ENCODE results near the gene RBM33. TPM values are rescaled to one million over a fixed set of nuclear protein-coding genes. Genes with fewer than 3 reads are reported as not detected.

RBM33 gene
- total RNA-seq, 2 experiments from 2014 or later: 73.7 to 84.8 TPM

GRCh38 chr7:155791214-155791737 is 146.8 kb downstream of the RBM33 start:
- DNase-seq (no peak), ATAC-seq (no peak)
- Mint-ChIP-seq H3K4me1 (ENCODE audit: low read depth) (peaks cover 3% of the 10 kb centered on the region), H3K36me3 (ENCODE audit: low read depth) (peaks cover 2% of the 10 kb centered on the region), H3K27ac (no peak overlapping the region), H3K4me3 (no peak overlapping the region), H3K27me3 (peaks cover 9% of the 10 kb centered on the region), H3K9me3 (no peaks in the 10 kb centered on the region)
- ChIA-PET CTCF (no interaction called here), POLR2A (no interaction called here)
- no peak for TF ChIP-seq CTCF (IDR thresholded peaks at IDR 0.05)
- intact Hi-C loops (cut with micrococcal nuclease): no loop called here

GRCh38 chr7:155791836-155792235 is 147.4 kb downstream of the RBM33 start:
- no peak for ATAC-seq
- H3K4me1 Mint-ChIP-seq (ENCODE audit: low read depth): peaks cover 3% of the 10 kb centered on the region
- DNase-seq: no peak
- peaks cover 8% of the 10 kb centered on the region for H3K27me3 Mint-ChIP-seq
- H3K9me3 Mint-ChIP-seq: no peaks in the 10 kb centered on the region
- H3K4me3 Mint-ChIP-seq: no peak overlapping the region
- ChIA-PET CTCF (no interaction called here), POLR2A (no interaction called here)
- no peak for TF ChIP-seq CTCF (IDR thresholded peaks at IDR 0.05)
- no peak overlapping the region for H3K27ac Mint-ChIP-seq
- H3K36me3 Mint-ChIP-seq (ENCODE audit: low read depth): peaks cover 2% of the 10 kb centered on the region
- intact Hi-C loops (cut with micrococcal nuclease): no loop called here

GRCh38 chr7:155792315-155792960 is 148.0 kb downstream of the RBM33 start:
- Mint-ChIP-seq H3K36me3 (ENCODE audit: low read depth) (peaks cover 2% of the 10 kb centered on the region), H3K4me3 (no peak overlapping the region), H3K27ac (no peak overlapping the region), H3K27me3 (peaks cover 8% of the 10 kb centered on the region), H3K4me1 (ENCODE audit: low read depth) (peaks cover 3% of the 10 kb centered on the region), H3K9me3 (no peaks in the 10 kb centered on the region)
- CTCF ChIA-PET: no interaction called here
- intact Hi-C loops (cut with micrococcal nuclease): no loop called here
- no peak for TF ChIP-seq CTCF (IDR thresholded peaks at IDR 0.05)
- DNase-seq: no peak
- POLR2A ChIA-PET: no interaction called here
- no peak for ATAC-seq

GRCh38 chr7:155792999-155793560 is 148.6 kb downstream of the RBM33 start:
- H3K4me1 Mint-ChIP-seq (ENCODE audit: low read depth): no peaks in the 10 kb centered on the region
- intact Hi-C loops (cut with micrococcal nuclease): no loop called here
- ATAC-seq (no peak), DNase-seq (no peak)
- H3K36me3 Mint-ChIP-seq (ENCODE audit: low read depth): no peaks in the 10 kb centered on the region
- H3K4me3 Mint-ChIP-seq: no peak overlapping the region
- POLR2A ChIA-PET: no interaction called here
- peaks cover 3% of the 10 kb centered on the region for H3K27me3 Mint-ChIP-seq
- H3K9me3 Mint-ChIP-seq: no peaks in the 10 kb centered on the region
- no peak overlapping the region for H3K27ac Mint-ChIP-seq
- TF ChIP-seq CTCF (IDR thresholded peaks at IDR 0.05): no peak
- CTCF ChIA-PET: no interaction called here

- no peak for ATAC-seq
- intact Hi-C loops (cut with micrococcal nuclease): no loop called here
Measured at GRCh38 chr7:155793720-155794119, 149.3 kb downstream of the RBM33 start.

More at GRCh38 chr7:155793720-155794119, 149.3 kb downstream of the RBM33 start:
- TF ChIP-seq CTCF (IDR thresholded peaks at IDR 0.05): no peak
- H3K27me3 Mint-ChIP-seq: peaks cover 9% of the 10 kb centered on the region
- no peak for DNase-seq
- POLR2A ChIA-PET: no interaction called here
- H3K36me3 Mint-ChIP-seq (ENCODE audit: low read depth): no peaks in the 10 kb centered on the region
- no peaks in the 10 kb centered on the region for H3K9me3 Mint-ChIP-seq
- H3K27ac Mint-ChIP-seq: no peak overlapping the region
- H3K4me3 Mint-ChIP-seq: no peak overlapping the region
- no peaks in the 10 kb centered on the region for H3K4me1 Mint-ChIP-seq (ENCODE audit: low read depth)
- CTCF ChIA-PET: no interaction called here
